HepG2 (cell line): ENCODE results near the gene TULP3.

ENCODE experiments used
- ELF4 ChIP-seq: sonication (generic); formaldehyde crosslinking; IDR thresholded peaks from 2 replicates; pipeline ENCODE4 v1.5.0; 2020; ENCODE audit warnings: missing genetic modification reagents, mild to moderate bottlenecking, moderate library complexity, borderline replicate concordance
- NR2F6 ChIP-seq, 2 experiments: IDR thresholded peaks; 2 replicates each; pipeline ENCODE4 v1.6.1; 2016; ENCODE audit warnings: antibody characterized with exemption in 1 of 2, mild to moderate bottlenecking in 1 of 2
- PBX2 ChIP-seq: IDR thresholded peaks from 2 replicates; pipeline ENCODE4 v1.6.1; 2016; ENCODE audit warnings: control low read depth
- PREB ChIP-seq: sonication (generic); formaldehyde crosslinking; IDR thresholded peaks from 2 replicates; pipeline ENCODE4 v1.4.0; 2020; ENCODE audit warnings: missing genetic modification reagents
- SMAD1 ChIP-seq: sonication (generic); formaldehyde crosslinking; IDR thresholded peaks from 2 replicates; pipeline ENCODE4 v1.4.0; 2020; ENCODE audit warnings: missing genetic modification reagents, low read depth, mild to moderate bottlenecking, borderline replicate concordance
- SP1 ChIP-seq, 2 experiments: fragments of 450-650 bp in 1 of 2; sonication (generic) in 1 of 2; formaldehyde crosslinking in 1 of 2; IDR thresholded peaks; 2 replicates each; pipeline versions ENCODE4 v1.4.0 to v1.6.1; 2016 to 2020; ENCODE audit warnings: missing genetic modification reagents in 1 of 2
- TAF1 ChIP-seq: sonication (generic); formaldehyde crosslinking; IDR thresholded peaks from 2 replicates; pipeline ENCODE4 v1.4.0; 2020; ENCODE audit warnings: missing genetic modification reagents
- ZXDC ChIP-seq: sonication (generic); formaldehyde crosslinking; IDR thresholded peaks from 2 replicates; pipeline ENCODE4 v1.5.0; 2020; ENCODE audit warnings: mild to moderate bottlenecking, missing genetic modification reagents

GRCh38 chr12:2940564-2940963 lies 49.9 kb downstream of the TULP3 start:
- TF ChIP-seq PREB (CRISPR knock-in tag) (no peak), SMAD1 (no peak), TAF1 (CRISPR knock-in tag) (no peak), ZXDC (no peak), PBX2 (CRISPR knock-in tag) (no peak), SP1 (IDR thresholded peaks at IDR 0.05) (no peak), SP1 (CRISPR knock-in tag; IDR thresholded peaks at IDR 0.05) (no peak), NR2F6 (IDR thresholded peaks at IDR 0.05) (no peak), NR2F6 (CRISPR knock-in tag; IDR thresholded peaks at IDR 0.05) (no peak), ELF4 (no peak)
